Endodermal cell (in vitro differentiated cells): ENCODE measurements around the gene SERPINB11. TPM values are rescaled to one million over a fixed set of nuclear protein-coding genes. Genes with fewer than 3 reads are reported as not detected.

Experiments used
- DNase-seq: peaks from one replicate; pipeline ENCODE4 v3.0.0-alpha.2; 2017
- H3K27ac ChIP-seq: 2 replicates; pipeline ENCODE4 v1.5.1; 2013; ENCODE audit warnings: mild to moderate bottlenecking, low read depth, low read length, moderate library complexity
- H3K27me3 ChIP-seq: 2 replicates; pipeline ENCODE4 v1.6.1; 2013; ENCODE audit warnings: mild to moderate bottlenecking, low read length, moderate library complexity; ENCODE audit not compliant: insufficient read depth, control insufficient read depth, poor library complexity, severe bottlenecking
- H3K36me3 ChIP-seq: 2 replicates; pipeline ENCODE4 v1.7.0; 2013; ENCODE audit warnings: mild to moderate bottlenecking, low read length, moderate library complexity; ENCODE audit not compliant: control insufficient read depth, insufficient read depth
- H3K4me1 ChIP-seq: one replicate; pipeline ENCODE4 v1.7.0; 2013; ENCODE audit warnings: low read length; ENCODE audit not compliant: control insufficient read depth, insufficient read depth
- H3K4me3 ChIP-seq: 2 replicates; pipeline ENCODE4 v1.5.1; 2013; ENCODE audit warnings: mild to moderate bottlenecking, low read length, moderate library complexity
- H3K9ac ChIP-seq: 2 replicates; pipeline ENCODE4 v1.6.1; 2013; ENCODE audit warnings: mild to moderate bottlenecking, low read length, moderate library complexity; ENCODE audit not compliant: poor library complexity, severe bottlenecking; ENCODE audit errors: extremely low read depth
- H3K9me3 ChIP-seq: 2 replicates; pipeline ENCODE4 v1.6.1; 2013; ENCODE audit warnings: mild to moderate bottlenecking, low read length, moderate library complexity; ENCODE audit not compliant: control insufficient read depth
- H3K27ac Mint-ChIP-seq: 2 replicates; pipeline ENCODE4 v1.8.0; 2020; ENCODE audit warnings: mixed read lengths
- H3K27me3 Mint-ChIP-seq: 2 replicates; pipeline ENCODE4 v1.8.0; 2021; ENCODE audit warnings: mild to moderate bottlenecking, mixed read lengths; ENCODE audit not compliant: insufficient read depth
- H3K36me3 Mint-ChIP-seq: 2 replicates; pipeline ENCODE4 v1.8.0; 2020; ENCODE audit warnings: low read depth, mixed read lengths
- H3K4me1 Mint-ChIP-seq: 2 replicates; pipeline ENCODE4 v1.8.0; 2020; ENCODE audit warnings: mixed read lengths
- H3K4me3 Mint-ChIP-seq: 2 replicates; pipeline ENCODE4 v1.8.0; 2020; ENCODE audit warnings: mild to moderate bottlenecking, moderate library complexity, mixed read lengths
- H3K9me3 Mint-ChIP-seq: 2 replicates; pipeline ENCODE4 v1.8.0; 2020; ENCODE audit warnings: mild to moderate bottlenecking, mixed read lengths
- CTCF ChIP-seq: fragments of 200-600 bp; sonication (generic); conservative IDR thresholded peaks from 2 replicates; pipeline ENCODE4 v1.5.0; 2021; ENCODE audit warnings: antibody characterized with exemption, mild to moderate bottlenecking
- WGBS, 2 experiments: methylation state at CpG; one replicate each; pipeline versions ENCODE4 v1.1.5 to v1.1.7; 2013; ENCODE audit warnings: missing lambda C conversion rate in 2 of 2, mixed read lengths in 1 of 2; ENCODE audit not compliant: insufficient coverage in 1 of 2, insufficient read length in 1 of 2; 5-methylcytosine and 5-hydroxymethylcytosine counted together
- total RNA-seq, 2 donors: library from RNA; stranded (reverse); fragmentation: NEBNext Ultra II Directional in 1 of 2; extraction: Animal tissue kit (Norgen Biotek cat#: 25700) in 1 of 2; gene quantifications; 2 replicates in 1 of 2; 3 replicates in 1 of 2; pipeline ENCODE4 v1.2.1, GENCODE V29; 2021

The SERPINB11 gene
- total RNA-seq, 2 donors from 2014 or later: not detected

GRCh38 chr18:63676526-63677323 is 26.0 kb upstream of the SERPINB11 start:
- TF ChIP-seq CTCF: peak; percentile 79
- Histone ChIP-seq H3K36me3 (no peaks in the 10 kb centered on the region), H3K27me3 (no peaks in the 10 kb centered on the region), H3K4me1 (peaks cover 3% of the 10 kb centered on the region), H3K4me3 (no peak overlapping the region), H3K9ac (no peak overlapping the region), H3K9me3 (peaks cover 5% of the 10 kb centered on the region), H3K27ac (no peak overlapping the region)
- Mint-ChIP-seq H3K4me1 (peaks cover 8% of the 10 kb centered on the region), H3K4me3 (no peak overlapping the region), H3K36me3 (no peaks in the 10 kb centered on the region), H3K9me3 (no peaks in the 10 kb centered on the region), H3K27me3 (no peaks in the 10 kb centered on the region), H3K27ac (no peak overlapping the region)
- DNase-seq: peak; percentile 79
- WGBS, 2 experiments: 31 to 44% methylated on average over 3 to 5 of the region's 5 CpGs

GRCh38 chr18:63677500-63678225 is 25.1 kb upstream of the SERPINB11 start:
- TF ChIP-seq CTCF: no peak
- Mint-ChIP-seq H3K27ac (no peak overlapping the region), H3K9me3 (no peaks in the 10 kb centered on the region), H3K36me3 (no peaks in the 10 kb centered on the region), H3K4me1 (peaks cover 13% of the 10 kb centered on the region), H3K27me3 (no peaks in the 10 kb centered on the region), H3K4me3 (no peak overlapping the region)
- H3K36me3 ChIP-seq: no peaks in the 10 kb centered on the region
- H3K4me3 ChIP-seq: no peak overlapping the region
- H3K9me3 ChIP-seq: no peaks in the 10 kb centered on the region
- WGBS, 2 experiments: 83 to 87% methylated on average over 4 to 5 of the region's 5 CpGs
- no peak for DNase-seq
- peaks cover 8% of the 10 kb centered on the region for H3K4me1 ChIP-seq
- H3K9ac ChIP-seq: no peak overlapping the region
- no peaks in the 10 kb centered on the region for H3K27me3 ChIP-seq
- H3K27ac ChIP-seq: no peak overlapping the region

- no peak overlapping the region for H3K4me3 Mint-ChIP-seq
- no peak overlapping the region for H3K9ac ChIP-seq
- H3K27ac Mint-ChIP-seq: no peak overlapping the region
- peaks cover 33% of the 10 kb centered on the region for H3K4me1 Mint-ChIP-seq
- 93 to 96% methylated on average over 3 to 5 of the region's 5 CpGs for WGBS, 2 experiments
- H3K4me1 ChIP-seq: peaks cover 20% of the 10 kb centered on the region
- H3K27me3 Mint-ChIP-seq: no peaks in the 10 kb centered on the region
- H3K27ac ChIP-seq: no peak overlapping the region
- DNase-seq: no peak
- no peak overlapping the region for H3K4me3 ChIP-seq
- H3K9me3 Mint-ChIP-seq: no peaks in the 10 kb centered on the region
- peak; percentile 12 for TF ChIP-seq CTCF
- H3K27me3 ChIP-seq: no peaks in the 10 kb centered on the region
- H3K9me3 ChIP-seq: no peaks in the 10 kb centered on the region
- H3K36me3 ChIP-seq: no peaks in the 10 kb centered on the region
- no peaks in the 10 kb centered on the region for H3K36me3 Mint-ChIP-seq
Observed at GRCh38 chr18:63679820-63680606, 22.7 kb upstream of the SERPINB11 start.
